Breast epithelium (tissue), 3 donors: ENCODE data around the gene CNR2.

ENCODE experiments used
- POLR2A ChIP-seq: fragments of 450-650 bp; IDR thresholded peaks from one replicate; pipeline ENCODE4 v1.6.1; 2016; ENCODE audit warnings: antibody characterized with exemption, mild to moderate bottlenecking, moderate library complexity
- POLR2AphosphoS5 ChIP-seq, 3 donors: sonication (generic); formaldehyde crosslinking; IDR thresholded peaks; one replicate each; pipeline ENCODE4 v1.6.1; 2017; ENCODE audit warnings: antibody characterized with exemption in 3 of 3
- TF ChIP-seq, protein P1 (sequence below), 3 donors: fragments of 450-650 bp; IDR thresholded peaks; one replicate each; pipeline ENCODE4 v1.5.1; 2016 to 2017; ENCODE audit warnings: antibody characterized with exemption in 3 of 3, mild to moderate bottlenecking in 3 of 3, moderate library complexity in 3 of 3

DNA sequence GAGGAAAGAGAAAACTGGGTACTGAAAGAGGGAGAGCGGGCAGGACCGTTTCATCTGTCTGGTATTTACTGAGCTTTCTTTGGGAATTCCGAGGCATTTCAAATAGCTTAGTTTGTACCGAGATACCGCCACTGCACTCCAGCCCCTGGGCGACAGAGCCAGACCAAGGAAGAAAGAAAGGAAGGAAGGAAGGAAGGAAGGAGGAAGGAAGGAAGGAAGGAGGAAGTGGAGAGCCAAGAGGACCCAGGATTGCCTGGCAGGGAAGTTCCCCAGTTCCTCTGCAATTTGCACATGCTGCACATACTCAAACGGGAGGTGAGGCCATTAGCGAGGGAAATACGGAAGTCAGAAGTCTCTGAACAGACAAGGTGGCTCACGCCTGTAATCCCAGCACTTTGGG is 44.1 kb downstream of the CNR2 start:
- no peak for TF ChIP-seq POLR2AphosphoS5 (IDR thresholded peaks at IDR 0.05)
- no peak for TF ChIP-seq POLR2A
- TF ChIP-seq, protein P1, sequence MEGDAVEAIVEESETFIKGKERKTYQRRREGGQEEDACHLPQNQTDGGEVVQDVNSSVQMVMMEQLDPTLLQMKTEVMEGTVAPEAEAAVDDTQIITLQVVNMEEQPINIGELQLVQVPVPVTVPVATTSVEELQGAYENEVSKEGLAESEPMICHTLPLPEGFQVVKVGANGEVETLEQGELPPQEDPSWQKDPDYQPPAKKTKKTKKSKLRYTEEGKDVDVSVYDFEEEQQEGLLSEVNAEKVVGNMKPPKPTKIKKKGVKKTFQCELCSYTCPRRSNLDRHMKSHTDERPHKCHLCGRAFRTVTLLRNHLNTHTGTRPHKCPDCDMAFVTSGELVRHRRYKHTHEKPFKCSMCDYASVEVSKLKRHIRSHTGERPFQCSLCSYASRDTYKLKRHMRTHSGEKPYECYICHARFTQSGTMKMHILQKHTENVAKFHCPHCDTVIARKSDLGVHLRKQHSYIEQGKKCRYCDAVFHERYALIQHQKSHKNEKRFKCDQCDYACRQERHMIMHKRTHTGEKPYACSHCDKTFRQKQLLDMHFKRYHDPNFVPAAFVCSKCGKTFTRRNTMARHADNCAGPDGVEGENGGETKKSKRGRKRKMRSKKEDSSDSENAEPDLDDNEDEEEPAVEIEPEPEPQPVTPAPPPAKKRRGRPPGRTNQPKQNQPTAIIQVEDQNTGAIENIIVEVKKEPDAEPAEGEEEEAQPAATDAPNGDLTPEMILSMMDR (IDR thresholded peaks at IDR 0.05): no peak
